Activated T-helper 17 cell treated with anti-CD3 and anti-CD28 coated beads, Interleukin-2, amount 50 U/mL, for 72 hours (primary cell): Measurements from ENCODE around the gene B4GALNT4. TPM values are rescaled to one million over a fixed set of nuclear protein-coding genes. Genes with fewer than 3 reads are reported as not detected.
"Not testable (repeated sequence)": the region's sequence is repeated elsewhere in the genome, so short reads cannot be mapped to it uniquely, and the experiment has no call there.

Source experiments
- ATAC-seq: fragments of 150-1000 bp; cut with Tn5 transposase; replicated peaks from 2 replicates; pipeline ENCODE4 v1.10.0; 2021; ENCODE audit warnings: mild to moderate bottlenecking, moderate library complexity
- H3K27ac Mint-ChIP-seq: one replicate; pipeline ENCODE4 v1.8.0; 2022; ENCODE audit warnings: mixed read lengths
- H3K27me3 Mint-ChIP-seq: one replicate; pipeline ENCODE4 v1.8.0; 2022; ENCODE audit warnings: mixed read lengths
- H3K36me3 Mint-ChIP-seq: one replicate; pipeline ENCODE4 v1.8.0; 2022; ENCODE audit warnings: low read depth, mild to moderate bottlenecking, mixed read lengths
- H3K4me1 Mint-ChIP-seq: one replicate; pipeline ENCODE4 v1.8.0; 2022; ENCODE audit warnings: mixed read lengths
- H3K4me3 Mint-ChIP-seq: one replicate; pipeline ENCODE4 v1.8.0; 2022; ENCODE audit warnings: mild to moderate bottlenecking, mixed read lengths
- H3K9me3 Mint-ChIP-seq: one replicate; pipeline ENCODE4 v1.8.0; 2022; ENCODE audit warnings: mixed read lengths
- total RNA-seq, 2 donors: library from RNA; stranded (reverse); gene quantifications; one replicate each; pipeline ENCODE4 v1.2.3, GENCODE V29; 2022

B4GALNT4 gene
- total RNA-seq, 2 donors from 2014 or later, result 1.4 to 9.4 TPM

DNA sequence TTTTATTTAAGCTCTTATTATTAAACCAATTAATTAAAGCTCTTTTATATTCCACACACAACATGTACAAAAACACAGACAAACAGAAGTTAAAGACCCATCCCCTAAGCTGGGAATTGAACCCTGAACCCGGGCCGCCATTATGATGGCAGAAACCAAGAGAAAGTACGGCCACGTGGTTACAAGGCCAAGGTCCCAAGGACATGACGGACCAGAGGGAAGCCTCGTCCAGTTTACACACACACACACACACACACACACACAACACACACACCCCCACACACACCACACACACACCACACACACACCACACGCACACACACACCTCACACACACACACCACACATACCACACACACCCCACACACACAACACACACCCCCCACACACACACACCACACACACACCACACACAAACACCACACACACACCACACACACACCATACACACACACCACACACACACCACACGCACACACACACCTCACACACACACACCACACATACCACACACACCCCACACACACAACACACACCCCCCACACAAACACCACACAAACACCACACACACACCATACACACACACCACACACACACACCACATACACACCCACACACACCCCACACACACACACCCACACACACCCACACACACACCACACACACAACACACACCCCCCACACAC lies 19.9 kb upstream of the B4GALNT4 start:
- ATAC-seq, H3K27me3 Mint-ChIP-seq, H3K27ac Mint-ChIP-seq, H3K36me3 Mint-ChIP-seq, H3K9me3 Mint-ChIP-seq, H3K4me3 Mint-ChIP-seq: not testable (repeated sequence)
- peaks cover 11% of the 10 kb centered on the region for H3K4me1 Mint-ChIP-seq

DNA sequence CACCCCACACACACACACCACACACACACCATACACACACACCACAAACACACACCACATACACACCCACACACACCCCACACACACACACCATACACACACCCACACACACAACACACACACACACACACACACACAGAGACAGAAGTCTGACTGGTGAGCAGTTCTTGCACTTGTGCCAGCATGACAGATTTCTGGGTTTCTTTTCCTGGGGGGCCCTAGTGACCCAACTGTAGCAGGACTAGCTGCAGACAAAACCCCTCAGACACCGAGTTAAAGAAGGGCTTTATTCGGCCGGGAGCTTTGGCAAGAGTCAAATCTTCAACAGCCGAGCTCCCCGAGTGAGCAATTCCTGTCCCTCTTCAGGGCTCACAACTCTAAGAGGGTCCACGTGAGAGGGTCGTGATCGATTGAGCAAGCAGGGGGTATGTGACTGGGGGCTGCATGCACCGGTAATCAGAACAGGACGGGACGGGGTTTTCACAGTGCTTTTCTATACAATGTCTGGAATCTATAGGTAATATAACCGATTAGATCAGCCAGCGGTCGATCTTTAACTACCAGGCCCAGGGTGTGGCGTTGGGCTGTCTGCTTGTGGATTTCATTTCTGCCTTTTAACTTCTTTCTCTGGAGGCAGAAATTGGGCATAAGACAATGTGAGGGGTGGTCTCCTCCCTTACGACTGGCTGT lies 19.1 kb upstream of the B4GALNT4 start:
- not testable (repeated sequence) for H3K27me3 Mint-ChIP-seq

DNA sequence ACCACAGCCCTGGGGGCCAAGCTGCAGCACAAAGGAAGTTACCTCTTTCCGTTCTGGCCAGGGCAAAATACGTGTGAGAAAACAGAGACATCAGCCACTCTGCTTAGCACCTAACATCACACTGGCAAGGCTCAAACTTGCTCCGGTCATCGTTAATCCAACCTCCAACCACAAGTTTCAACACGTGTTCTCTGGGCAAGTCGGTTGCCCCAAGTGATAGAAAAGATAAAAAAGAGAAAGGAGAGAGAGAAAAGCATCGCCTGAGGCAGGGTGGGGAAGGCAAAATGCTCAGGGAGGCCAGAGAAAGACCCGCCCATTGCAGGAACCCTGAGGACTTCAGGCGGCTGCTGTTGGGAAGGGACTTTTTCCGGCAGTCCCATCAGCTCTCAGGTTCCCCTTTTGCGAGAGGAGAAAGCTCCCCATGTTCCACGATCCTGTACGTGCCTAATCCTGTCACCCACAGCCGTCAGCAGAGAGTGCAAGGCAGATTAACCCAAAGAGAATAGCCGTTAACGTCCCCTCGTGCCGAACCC lies 18.5 kb upstream of the B4GALNT4 start:
- H3K4me1 Mint-ChIP-seq, result peaks cover 11% of the 10 kb centered on the region
- no peaks in the 10 kb centered on the region for H3K27me3 Mint-ChIP-seq
- H3K27ac Mint-ChIP-seq, result no peak overlapping the region
- no peaks in the 10 kb centered on the region for H3K9me3 Mint-ChIP-seq
- H3K36me3 Mint-ChIP-seq, result no peaks in the 10 kb centered on the region
- no peak overlapping the region for H3K4me3 Mint-ChIP-seq
- no peak for ATAC-seq

More for the DNA sequence above, 19.1 kb upstream of the B4GALNT4 start:
- not testable (repeated sequence) for H3K36me3 Mint-ChIP-seq, H3K4me3 Mint-ChIP-seq, H3K9me3 Mint-ChIP-seq, H3K27ac Mint-ChIP-seq, ATAC-seq
- H3K4me1 Mint-ChIP-seq, result peaks cover 11% of the 10 kb centered on the region

DNA sequence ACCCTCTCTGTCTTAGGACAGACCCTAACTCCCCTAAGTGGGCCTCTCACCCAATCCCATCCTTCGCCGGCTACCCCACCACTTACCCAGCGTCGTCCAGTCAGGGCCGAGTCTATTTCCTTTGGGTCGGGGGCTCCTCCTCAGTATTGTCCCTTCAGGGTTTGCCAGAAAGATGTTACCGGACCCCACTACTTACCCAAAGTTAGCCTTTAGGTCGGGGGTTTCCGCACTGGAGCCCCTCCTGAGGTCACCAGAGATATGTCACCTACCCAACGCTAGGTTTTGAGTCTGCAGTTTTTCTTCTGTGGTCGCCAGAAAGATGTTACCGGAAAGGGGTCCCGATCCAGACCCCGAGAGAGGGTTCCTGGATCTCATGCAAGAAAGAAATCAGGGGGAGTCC lies 17.9 kb upstream of the B4GALNT4 start:
- Mint-ChIP-seq H3K9me3 (no peaks in the 10 kb centered on the region), H3K36me3 (no peaks in the 10 kb centered on the region), H3K27me3 (no peaks in the 10 kb centered on the region), H3K4me3 (no peak overlapping the region), H3K27ac (no peak overlapping the region), H3K4me1 (peaks cover 11% of the 10 kb centered on the region)
- no peak for ATAC-seq

DNA sequence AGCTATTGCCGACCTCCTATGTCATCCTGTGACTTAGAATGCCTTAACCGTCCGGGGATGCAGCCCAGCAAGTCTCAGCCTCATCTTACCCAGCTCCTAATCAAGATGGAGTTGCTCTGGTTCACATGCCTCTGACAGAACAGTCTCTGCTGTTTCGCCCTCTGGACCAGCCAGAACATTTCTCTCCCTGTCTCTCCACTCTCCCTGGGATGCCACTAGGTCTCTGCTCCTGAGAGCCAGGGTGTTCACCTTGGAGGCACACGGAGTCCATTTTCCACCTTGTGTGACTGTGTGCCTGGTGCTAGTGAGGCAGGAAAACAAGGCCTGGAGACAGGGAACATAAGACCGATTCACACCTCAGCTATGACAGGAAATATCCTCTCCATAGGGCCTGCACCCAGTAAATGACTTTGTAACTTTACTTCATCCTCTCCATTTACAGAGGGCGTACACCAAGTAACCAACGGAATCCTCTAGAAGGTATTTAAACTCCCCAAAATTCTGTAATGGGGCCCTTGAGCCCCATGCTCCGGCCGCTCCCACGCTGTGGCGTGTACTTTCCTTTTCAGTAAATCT lies 16.8 kb upstream of the B4GALNT4 start:
- Mint-ChIP-seq H3K27ac (peak overlapping the region; percentile 40), H3K9me3 (no peaks in the 10 kb centered on the region), H3K4me3 (no peak overlapping the region), H3K4me1 (peaks cover 11% of the 10 kb centered on the region), H3K27me3 (no peaks in the 10 kb centered on the region), H3K36me3 (no peaks in the 10 kb centered on the region)
- ATAC-seq, result no peak

DNA sequence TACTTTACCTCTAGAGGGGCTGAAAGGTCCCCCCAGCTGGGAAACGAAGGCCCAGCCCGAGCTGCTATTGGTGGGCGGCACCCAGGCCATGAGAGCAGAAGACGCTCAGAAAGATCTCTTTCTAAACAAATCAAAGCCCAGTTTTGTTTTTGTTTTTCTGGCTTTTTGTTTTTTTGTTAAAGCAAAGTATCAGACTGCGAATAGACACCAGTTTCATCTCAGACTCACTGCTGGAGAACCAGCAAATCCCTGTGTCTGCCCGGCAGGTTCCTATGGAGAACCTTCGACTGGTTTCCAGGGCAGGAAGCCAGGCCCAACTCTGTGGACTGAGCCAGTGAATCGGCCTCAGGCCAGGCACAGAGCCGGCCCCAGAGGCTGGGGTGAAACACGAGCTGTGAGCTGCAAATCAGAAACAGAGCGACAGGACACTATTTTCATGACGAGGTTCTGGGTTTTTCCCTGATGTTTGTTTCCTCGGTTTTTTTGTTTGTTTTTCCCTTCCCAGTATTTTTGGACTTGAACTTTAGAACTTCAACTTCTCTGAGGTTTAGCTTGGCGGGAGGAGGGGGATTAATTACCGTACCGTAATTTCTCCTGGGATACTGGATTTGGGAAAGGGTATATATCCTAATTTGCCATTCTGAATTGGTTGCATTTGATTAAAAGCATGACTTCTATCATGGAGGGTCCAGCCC lies 16.0 kb upstream of the B4GALNT4 start:
- Mint-ChIP-seq H3K4me3 (peak overlapping the region; percentile 10), H3K27ac (peak overlapping the region; percentile 40), H3K27me3 (no peaks in the 10 kb centered on the region), H3K36me3 (no peaks in the 10 kb centered on the region), H3K9me3 (no peaks in the 10 kb centered on the region), H3K4me1 (peaks cover 11% of the 10 kb centered on the region)
- ATAC-seq, result no peak

DNA sequence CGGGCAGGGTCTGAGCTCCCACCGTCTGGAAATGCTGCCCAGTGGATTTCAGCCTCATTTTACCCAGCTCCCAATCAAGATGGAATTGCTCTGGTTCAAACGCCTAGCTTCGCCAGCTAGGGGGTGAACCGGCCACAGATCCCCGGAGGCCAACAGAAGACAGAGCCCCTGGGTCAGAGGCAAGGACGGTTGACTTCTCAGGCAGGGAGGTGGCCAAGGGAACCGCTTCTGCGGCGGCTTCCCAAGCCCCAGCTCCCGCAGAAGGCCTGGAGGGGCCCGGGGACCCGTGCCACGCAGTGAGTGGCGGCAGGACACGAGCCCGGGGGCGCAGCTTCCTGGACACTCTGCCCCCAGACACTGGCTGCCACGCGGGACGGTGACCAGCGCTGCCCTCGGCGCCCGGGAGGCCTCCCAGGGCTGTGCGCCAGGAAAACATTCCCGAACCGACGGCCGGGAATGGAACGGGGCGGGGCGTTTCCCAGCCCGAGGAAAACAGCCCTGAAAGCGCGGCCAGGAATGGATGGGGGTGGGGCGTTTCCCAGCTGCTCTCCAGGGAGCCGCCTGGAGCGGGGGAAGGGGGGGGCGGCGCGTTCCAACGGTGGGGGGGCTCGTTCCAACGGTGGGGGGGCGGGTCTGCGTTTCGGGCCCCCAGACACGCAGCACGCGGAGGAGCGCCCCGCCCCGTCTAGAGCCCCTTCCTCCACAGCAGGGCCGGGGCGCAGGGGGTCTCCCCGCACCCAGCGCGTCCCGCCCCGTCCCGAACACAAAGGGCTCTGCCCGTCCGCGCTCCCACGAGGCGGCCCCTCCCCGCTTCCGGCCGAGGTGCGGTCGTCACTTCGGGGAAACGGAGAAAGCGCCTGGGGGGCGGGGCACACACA lies 13.5 kb upstream of the B4GALNT4 start:
- H3K9me3 Mint-ChIP-seq, result no peaks in the 10 kb centered on the region
- peak overlapping the region; percentile 80 for H3K4me3 Mint-ChIP-seq
- H3K36me3 Mint-ChIP-seq, result no peaks in the 10 kb centered on the region
- H3K4me1 Mint-ChIP-seq, result peaks cover 13% of the 10 kb centered on the region
- ATAC-seq, result peak; percentile 64
- H3K27ac Mint-ChIP-seq, result peak overlapping the region; percentile 89
- no peaks in the 10 kb centered on the region for H3K27me3 Mint-ChIP-seq

DNA sequence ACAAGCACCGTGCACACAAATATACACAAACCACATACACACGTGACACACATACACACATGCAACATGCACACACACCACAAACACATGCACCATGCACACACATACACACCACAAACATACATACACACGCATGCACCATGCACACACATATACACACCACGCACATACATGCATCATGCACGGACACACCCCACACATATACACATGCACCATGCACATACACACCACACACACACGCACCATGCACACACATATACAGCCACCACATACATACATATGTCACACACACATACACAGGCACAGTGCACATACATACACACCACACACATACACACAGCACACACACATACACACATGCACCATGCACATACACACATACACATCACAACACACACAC lies 12.7 kb upstream of the B4GALNT4 start:
- no peaks in the 10 kb centered on the region for H3K27me3 Mint-ChIP-seq
- no peaks in the 10 kb centered on the region for H3K36me3 Mint-ChIP-seq
- H3K4me3 Mint-ChIP-seq, result no peak overlapping the region
- H3K9me3 Mint-ChIP-seq, result no peaks in the 10 kb centered on the region
- ATAC-seq, result no peak
- peaks cover 13% of the 10 kb centered on the region for H3K4me1 Mint-ChIP-seq
- H3K27ac Mint-ChIP-seq, result no peak overlapping the region

DNA sequence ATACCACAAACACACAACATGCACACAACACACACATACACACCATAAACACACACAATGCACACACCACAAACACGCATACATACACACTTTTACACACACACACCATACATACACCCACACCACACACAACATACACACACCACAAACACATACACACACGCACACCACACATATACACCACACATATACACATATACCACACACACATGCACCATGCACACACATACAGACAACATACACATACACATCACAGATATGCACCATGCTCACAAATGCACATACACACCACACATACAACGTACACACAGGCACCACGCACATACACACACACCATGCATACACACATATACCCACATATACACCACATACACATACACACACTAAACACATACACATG lies 11.7 kb upstream of the B4GALNT4 start:
- H3K9me3 Mint-ChIP-seq, result no peaks in the 10 kb centered on the region
- H3K27ac Mint-ChIP-seq, result no peak overlapping the region
- H3K27me3 Mint-ChIP-seq, result no peaks in the 10 kb centered on the region
- H3K36me3 Mint-ChIP-seq, result no peaks in the 10 kb centered on the region
- no peak for ATAC-seq
- no peak overlapping the region for H3K4me3 Mint-ChIP-seq
- peaks cover 11% of the 10 kb centered on the region for H3K4me1 Mint-ChIP-seq

DNA sequence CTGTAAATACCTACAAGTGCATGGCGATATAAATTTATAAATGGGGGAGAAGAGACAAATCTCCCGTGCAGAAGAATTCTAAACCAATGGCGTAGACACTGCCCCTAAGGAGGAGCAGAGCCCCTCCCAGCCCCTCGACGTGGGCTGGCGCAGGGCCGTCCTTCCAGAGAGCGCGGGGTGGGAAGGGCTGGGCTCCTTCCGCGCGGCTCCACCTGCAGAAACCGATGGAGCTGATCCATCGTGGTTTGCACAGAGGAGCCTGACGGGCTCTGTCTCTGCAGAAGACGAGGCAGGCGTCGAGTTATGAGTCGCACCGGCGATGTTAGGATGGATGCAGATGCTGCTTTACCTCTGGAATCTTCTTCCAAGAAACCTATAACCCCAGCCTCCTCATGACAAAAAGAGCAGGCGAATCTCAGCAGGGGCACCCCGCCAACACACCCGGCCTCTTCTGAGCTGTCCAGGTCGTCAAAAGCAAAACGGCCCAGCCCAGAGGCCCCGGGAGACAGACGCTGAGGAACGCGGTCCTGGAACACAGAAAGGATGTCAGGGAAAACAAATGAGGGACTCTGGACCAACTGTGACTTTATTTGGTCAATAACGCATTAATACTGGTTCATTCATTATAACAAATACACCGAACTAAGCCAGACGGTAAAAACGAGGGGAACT lies 11.0 kb upstream of the B4GALNT4 start:
- Mint-ChIP-seq H3K27me3 (no peaks in the 10 kb centered on the region), H3K36me3 (no peaks in the 10 kb centered on the region), H3K4me1 (peaks cover 5% of the 10 kb centered on the region), H3K4me3 (no peak overlapping the region), H3K27ac (no peak overlapping the region), H3K9me3 (no peaks in the 10 kb centered on the region)
- no peak for ATAC-seq

DNA sequence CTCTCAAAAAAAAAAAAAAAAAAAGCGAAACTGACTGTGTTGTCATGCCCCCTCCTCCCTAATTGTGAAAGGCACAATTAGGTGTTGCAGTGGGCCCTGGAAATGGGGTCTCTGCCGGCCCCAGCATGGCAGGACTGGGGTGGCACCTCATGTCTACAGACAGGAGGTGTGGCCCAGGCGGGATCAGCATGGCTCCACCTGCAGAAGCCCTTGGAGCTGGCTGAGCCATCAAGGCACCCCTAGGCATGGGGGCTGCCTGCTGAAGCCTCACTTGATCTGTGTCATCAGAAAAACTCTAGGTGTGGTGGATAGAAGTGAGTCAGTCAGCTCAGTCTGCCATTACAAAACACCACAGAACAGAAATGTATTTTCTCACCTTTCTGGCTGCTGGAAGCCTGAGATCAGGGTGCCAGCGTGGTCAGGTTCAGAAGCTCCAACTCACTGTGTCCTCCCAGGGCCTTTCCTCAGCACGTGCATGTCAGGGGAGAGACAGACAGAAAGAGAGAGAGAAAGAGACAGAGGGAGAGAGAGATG lies 10.1 kb upstream of the B4GALNT4 start:
- Mint-ChIP-seq H3K9me3 (no peaks in the 10 kb centered on the region), H3K36me3 (no peaks in the 10 kb centered on the region), H3K4me3 (peak overlapping the region; percentile 52), H3K4me1 (peaks cover 5% of the 10 kb centered on the region), H3K27me3 (no peaks in the 10 kb centered on the region), H3K27ac (peak overlapping the region; percentile 74)
- ATAC-seq, result peak; percentile 88

DNA sequence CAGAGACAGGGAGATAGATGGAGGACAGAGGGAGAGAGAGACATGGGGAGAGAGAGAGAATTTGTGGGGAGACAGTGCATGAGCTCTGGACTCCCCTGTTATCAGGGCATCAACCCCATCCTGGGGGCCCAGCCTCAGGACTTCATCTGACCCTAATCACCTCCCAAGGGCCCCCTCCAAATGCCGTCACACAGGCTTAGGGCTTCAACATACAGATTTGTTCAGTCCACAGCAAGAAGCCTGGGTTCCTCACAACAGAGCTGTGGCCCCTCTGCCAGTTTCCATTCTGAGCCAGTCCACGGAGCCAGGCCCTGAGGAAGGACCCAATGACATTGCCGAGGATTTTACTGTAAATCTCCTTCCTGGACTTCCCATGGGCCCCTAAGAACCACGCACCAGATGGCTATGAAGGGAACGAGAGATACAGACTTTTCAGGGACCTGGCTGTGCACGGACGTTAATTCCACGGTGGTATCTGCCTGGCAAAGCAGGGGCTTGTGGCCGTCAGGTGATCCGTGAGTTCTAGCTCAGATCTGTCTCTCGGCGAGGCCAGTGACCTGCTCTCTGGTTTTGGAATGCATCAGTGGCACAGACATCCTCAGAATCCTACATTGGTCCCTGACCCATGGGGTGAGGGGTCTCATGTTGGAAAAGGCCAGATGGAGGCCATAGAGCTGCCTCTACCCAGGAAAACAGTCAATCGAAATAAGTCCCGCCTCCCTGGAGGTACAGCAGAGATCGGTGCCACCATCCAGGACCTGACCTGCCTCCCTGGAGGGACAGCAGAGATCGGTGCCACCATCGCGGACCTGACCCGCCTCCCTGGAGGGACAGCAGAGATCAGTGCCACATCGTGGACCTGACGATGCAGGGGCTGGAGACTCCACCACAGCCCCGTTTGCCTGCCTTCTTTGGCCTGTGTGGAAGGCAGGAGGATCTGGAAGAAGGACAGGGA lies 8.7 kb upstream of the B4GALNT4 start:
- Mint-ChIP-seq H3K27ac (peak overlapping the region; percentile 74), H3K4me3 (peak overlapping the region; percentile 52), H3K4me1 (peaks cover 5% of the 10 kb centered on the region), H3K9me3 (no peaks in the 10 kb centered on the region), H3K36me3 (no peaks in the 10 kb centered on the region), H3K27me3 (no peaks in the 10 kb centered on the region)
- no peak for ATAC-seq
